Mammary epithelial cell (primary cell): Measurements from ENCODE around the gene DHX34.

Experiments
- CTCF ChIP-seq, 2 donors: IDR thresholded peaks in 1 of 2; conservative IDR thresholded peaks in 1 of 2; 2 replicates each; pipeline ENCODE4 v1.5.1; 2011 to 2012; ENCODE audit warnings: inconsistent platforms in 2 of 2, low read length in 2 of 2, mild to moderate bottlenecking in 2 of 2, control low read depth in 1 of 2, low read depth in 1 of 2; ENCODE audit not compliant: insufficient read depth in 1 of 2; ENCODE audit errors: extremely low read depth in 1 of 2
- EZH2 ChIP-seq: IDR thresholded peaks from 2 replicates; pipeline ENCODE4 v1.6.1; 2012; ENCODE audit warnings: low read length, inconsistent platforms, borderline replicate concordance

GRCh38 chr19:47405197-47405550 lies 56.1 kb downstream of the DHX34 start:
- TF ChIP-seq CTCF (conservative IDR thresholded peaks at IDR 0.05 in 1 of 2, IDR thresholded peaks at IDR 0.05 in 1 of 2; ENCODE audit: extremely low read depth in 1 of 2, insufficient read depth in 1 of 2, low read depth in 1 of 2, low read length in 2 of 2): no peak
- TF ChIP-seq EZH2: no peak
